HEK293 (cell line): ENCODE results near the gene TCF15.

Source experiments
- CTCF ChIA-PET: fragments of 350-600 bp; formaldehyde crosslinking; extraction: SDS; loops from one replicate; lab custom pipeline; 2021; ENCODE audit warnings: antibody characterized with exemption; lab: Yijun Ruan, JAX
- POLR2A ChIA-PET: fragments of 300-600 bp; formaldehyde crosslinking; extraction: SDS; loops from one replicate; lab custom pipeline; 2020; ENCODE audit warnings: antibody characterized with exemption, inconsistent platforms; lab: Yijun Ruan, JAX
- H3K27ac ChIP-seq: fragments of 200-500 bp; sonication (Bioruptor generic); 2 replicates; pipeline ENCODE4 v1.5.1; 2014; ENCODE audit warnings: low read depth, low read length, control low read depth, inconsistent platforms; ENCODE audit errors: extremely low read depth
- H3K36me3 ChIP-seq, 2 experiments: fragments of 200-500 bp in 1 of 2; sonication (Bioruptor generic) in 1 of 2; 1 replicate in 1 of 2; 2 replicates in 1 of 2; pipeline ENCODE4 v1.5.1; 2014 to 2017; ENCODE audit warnings: inconsistent platforms in 2 of 2, low read length in 2 of 2; ENCODE audit not compliant: control insufficient read depth in 2 of 2, insufficient read depth in 1 of 2
- H3K4me1 ChIP-seq: fragments of 200-500 bp; sonication (Bioruptor generic); 2 replicates; pipeline ENCODE4 v1.5.1; 2014; ENCODE audit warnings: mild to moderate bottlenecking, low read length, inconsistent platforms; ENCODE audit not compliant: control insufficient read depth, insufficient read depth
- H3K4me3 ChIP-seq: 2 replicates; pipeline ENCODE4 v1.5.1; 2011; ENCODE audit warnings: low read depth, mild to moderate bottlenecking, control low read depth, low read length, moderate library complexity
- H3K9me3 ChIP-seq: fragments of 200-500 bp; sonication (Bioruptor generic); 2 replicates; pipeline ENCODE4 v1.5.1; 2014; ENCODE audit warnings: low read depth, low read length, inconsistent platforms; ENCODE audit not compliant: control insufficient read depth, insufficient read depth
- GLIS1 ChIP-seq: fragments of 450-650 bp; formaldehyde crosslinking; IDR thresholded peaks from 2 replicates; pipeline ENCODE4 v1.5.1; 2016; ENCODE audit warnings: missing biosample characterization, missing genetic modification characterization
- HOXD13 ChIP-seq: sonication (generic); formaldehyde crosslinking; IDR thresholded peaks from 2 replicates; pipeline ENCODE4 v1.8.0; 2022; ENCODE audit warnings: missing genetic modification reagents, borderline replicate concordance
- SCRT1 ChIP-seq: fragments of 450-650 bp; formaldehyde crosslinking; IDR thresholded peaks from 2 replicates; pipeline ENCODE4 v1.5.1; 2016; ENCODE audit warnings: missing biosample characterization, missing genetic modification characterization, borderline replicate concordance
- SCRT2 ChIP-seq: fragments of 450-650 bp; formaldehyde crosslinking; IDR thresholded peaks from 2 replicates; pipeline ENCODE4 v1.5.1; 2016; ENCODE audit warnings: missing biosample characterization, missing genetic modification characterization
- ZBTB17 ChIP-seq: fragments of 450-650 bp; formaldehyde crosslinking; IDR thresholded peaks from 2 replicates; pipeline ENCODE4 v1.5.1; 2016; ENCODE audit warnings: missing biosample characterization, missing genetic modification characterization
- ZNF16 ChIP-seq: fragments of 450-650 bp; formaldehyde crosslinking; IDR thresholded peaks from 2 replicates; pipeline ENCODE4 v1.5.1; 2016; ENCODE audit warnings: low read depth, missing biosample characterization, missing genetic modification characterization
- ZNF19 ChIP-seq: fragments of 450-650 bp; formaldehyde crosslinking; IDR thresholded peaks from 2 replicates; pipeline ENCODE4; 2016; ENCODE audit warnings: missing biosample characterization, missing genetic modification characterization, low read depth
- ZNF302 ChIP-seq: fragments of 450-650 bp; formaldehyde crosslinking; IDR thresholded peaks from 2 replicates; pipeline ENCODE4 v1.5.1; 2016; ENCODE audit warnings: missing biosample characterization, missing genetic modification characterization, low read depth
- ZNF335 ChIP-seq: fragments of 450-650 bp; formaldehyde crosslinking; conservative IDR thresholded peaks from 2 replicates; pipeline ENCODE4 v1.5.1; 2016; ENCODE audit warnings: missing biosample characterization, missing genetic modification characterization
- ZNF354C ChIP-seq: fragments of 450-650 bp; formaldehyde crosslinking; IDR thresholded peaks from 2 replicates; pipeline ENCODE4 v1.5.1; 2016; ENCODE audit warnings: missing biosample characterization, missing genetic modification characterization, low read depth, borderline replicate concordance
- ZNF404 ChIP-seq: fragments of 450-650 bp; formaldehyde crosslinking; IDR thresholded peaks from 2 replicates; pipeline ENCODE4 v1.5.1; 2017; ENCODE audit warnings: missing biosample characterization, missing genetic modification characterization
- ZNF514 ChIP-seq: fragments of 450-650 bp; formaldehyde crosslinking; IDR thresholded peaks from 2 replicates; pipeline ENCODE4 v1.5.1; 2016; ENCODE audit warnings: missing biosample characterization, missing genetic modification characterization
- ZNF549 ChIP-seq: fragments of 450-650 bp; IDR thresholded peaks from 2 replicates; pipeline ENCODE4 v1.5.1; 2018; ENCODE audit warnings: missing biosample characterization, missing genetic modification characterization, mild to moderate bottlenecking, inconsistent platforms, moderate library complexity
- ZNF571 ChIP-seq: fragments of 450-650 bp; formaldehyde crosslinking; IDR thresholded peaks from 2 replicates; pipeline ENCODE4 v1.5.0; 2017; ENCODE audit warnings: missing biosample characterization, missing genetic modification characterization
- ZNF658 ChIP-seq: fragments of 450-650 bp; formaldehyde crosslinking; IDR thresholded peaks from 2 replicates; pipeline ENCODE4; 2016; ENCODE audit warnings: missing biosample characterization, missing genetic modification characterization
- ZNF707 ChIP-seq: fragments of 450-650 bp; formaldehyde crosslinking; IDR thresholded peaks from 2 replicates; pipeline ENCODE4 v1.5.1; 2016; ENCODE audit warnings: missing biosample characterization, missing genetic modification characterization
- ZNF785 ChIP-seq: fragments of 450-650 bp; formaldehyde crosslinking; IDR thresholded peaks from 2 replicates; pipeline ENCODE4 v1.5.1; 2016; ENCODE audit warnings: missing biosample characterization, missing genetic modification characterization
- ZNF843 ChIP-seq: fragments of 450-650 bp; formaldehyde crosslinking; IDR thresholded peaks from 2 replicates; pipeline ENCODE4 v1.5.1; 2016; ENCODE audit warnings: missing biosample characterization, missing genetic modification characterization
- TF ChIP-seq, protein P1 (sequence below): fragments of 450-650 bp; formaldehyde crosslinking; conservative IDR thresholded peaks from 2 replicates; pipeline ENCODE4 v1.5.1; 2016; ENCODE audit warnings: low read depth, missing biosample characterization, missing genetic modification characterization
- TF ChIP-seq, protein P2 (sequence below): fragments of 450-650 bp; formaldehyde crosslinking; IDR thresholded peaks from 2 replicates; pipeline ENCODE4 v1.5.1; 2016; ENCODE audit warnings: missing biosample characterization, missing genetic modification characterization

The TCF15 gene

DNA sequence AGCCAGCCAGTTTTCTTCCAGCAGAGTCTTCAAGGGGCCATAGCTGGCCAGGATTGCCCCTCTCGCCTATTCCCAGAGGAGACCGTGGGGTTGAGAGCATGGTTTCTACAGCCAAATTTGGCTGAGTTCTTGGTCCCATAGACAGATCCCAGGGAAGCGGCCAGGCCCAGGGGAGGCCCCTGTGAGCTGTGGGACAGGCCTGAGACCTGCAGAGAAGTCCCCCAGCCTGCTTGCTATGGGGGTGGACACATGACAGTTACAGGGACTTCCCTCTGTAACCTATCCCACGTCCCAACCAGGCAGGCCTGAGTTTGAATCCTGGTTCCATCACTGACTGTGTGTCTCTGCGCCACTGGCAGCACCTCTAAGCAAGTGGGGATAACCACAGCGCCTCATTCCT is 2.6 kb downstream of the TCF15 start:
- no peak for TF ChIP-seq ZNF404 (tag by site-specific recombination)
- TF ChIP-seq, protein P1, sequence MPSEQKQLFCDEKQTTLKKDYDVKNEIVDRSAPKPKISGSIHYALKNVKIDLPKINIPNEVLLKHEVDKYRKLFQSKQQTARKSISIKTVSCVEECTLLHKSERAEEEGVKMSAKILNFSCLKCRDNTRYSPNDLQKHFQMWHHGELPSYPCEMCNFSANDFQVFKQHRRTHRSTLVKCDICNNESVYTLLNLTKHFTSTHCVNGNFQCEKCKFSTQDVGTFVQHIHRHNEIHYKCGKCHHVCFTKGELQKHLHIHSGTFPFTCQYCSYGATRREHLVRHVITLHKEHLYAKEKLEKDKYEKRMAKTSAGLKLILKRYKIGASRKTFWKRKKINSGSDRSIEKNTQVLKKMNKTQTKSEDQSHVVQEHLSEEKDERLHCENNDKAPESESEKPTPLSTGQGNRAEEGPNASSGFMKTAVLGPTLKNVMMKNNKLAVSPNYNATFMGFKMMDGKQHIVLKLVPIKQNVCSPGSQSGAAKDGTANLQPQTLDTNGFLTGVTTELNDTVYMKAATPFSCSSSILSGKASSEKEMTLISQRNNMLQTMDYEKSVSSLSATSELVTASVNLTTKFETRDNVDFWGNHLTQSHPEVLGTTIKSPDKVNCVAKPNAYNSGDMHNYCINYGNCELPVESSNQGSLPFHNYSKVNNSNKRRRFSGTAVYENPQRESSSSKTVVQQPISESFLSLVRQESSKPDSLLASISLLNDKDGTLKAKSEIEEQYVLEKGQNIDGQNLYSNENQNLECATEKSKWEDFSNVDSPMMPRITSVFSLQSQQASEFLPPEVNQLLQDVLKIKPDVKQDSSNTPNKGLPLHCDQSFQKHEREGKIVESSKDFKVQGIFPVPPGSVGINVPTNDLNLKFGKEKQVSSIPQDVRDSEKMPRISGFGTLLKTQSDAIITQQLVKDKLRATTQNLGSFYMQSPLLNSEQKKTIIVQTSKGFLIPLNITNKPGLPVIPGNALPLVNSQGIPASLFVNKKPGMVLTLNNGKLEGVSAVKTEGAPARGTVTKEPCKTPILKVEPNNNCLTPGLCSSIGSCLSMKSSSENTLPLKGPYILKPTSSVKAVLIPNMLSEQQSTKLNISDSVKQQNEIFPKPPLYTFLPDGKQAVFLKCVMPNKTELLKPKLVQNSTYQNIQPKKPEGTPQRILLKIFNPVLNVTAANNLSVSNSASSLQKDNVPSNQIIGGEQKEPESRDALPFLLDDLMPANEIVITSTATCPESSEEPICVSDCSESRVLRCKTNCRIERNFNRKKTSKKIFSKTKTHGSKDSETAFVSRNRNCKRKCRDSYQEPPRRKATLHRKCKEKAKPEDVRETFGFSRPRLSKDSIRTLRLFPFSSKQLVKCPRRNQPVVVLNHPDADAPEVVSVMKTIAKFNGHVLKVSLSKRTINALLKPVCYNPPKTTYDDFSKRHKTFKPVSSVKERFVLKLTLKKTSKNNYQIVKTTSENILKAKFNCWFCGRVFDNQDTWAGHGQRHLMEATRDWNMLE (tag by site-specific recombination): no peak
- no peak for TF ChIP-seq ZNF19 (tag by site-specific recombination)
- TF ChIP-seq ZNF785 (tag by site-specific recombination): no peak
- TF ChIP-seq ZNF843 (tag by site-specific recombination): no peak
- no peak for TF ChIP-seq ZNF16 (tag by site-specific recombination)
- no peak for TF ChIP-seq ZNF549 (tag by site-specific recombination)
- no peak for TF ChIP-seq ZNF302
- no peak for TF ChIP-seq HOXD13 (CRISPR knock-in tag)
- TF ChIP-seq, protein P2, sequence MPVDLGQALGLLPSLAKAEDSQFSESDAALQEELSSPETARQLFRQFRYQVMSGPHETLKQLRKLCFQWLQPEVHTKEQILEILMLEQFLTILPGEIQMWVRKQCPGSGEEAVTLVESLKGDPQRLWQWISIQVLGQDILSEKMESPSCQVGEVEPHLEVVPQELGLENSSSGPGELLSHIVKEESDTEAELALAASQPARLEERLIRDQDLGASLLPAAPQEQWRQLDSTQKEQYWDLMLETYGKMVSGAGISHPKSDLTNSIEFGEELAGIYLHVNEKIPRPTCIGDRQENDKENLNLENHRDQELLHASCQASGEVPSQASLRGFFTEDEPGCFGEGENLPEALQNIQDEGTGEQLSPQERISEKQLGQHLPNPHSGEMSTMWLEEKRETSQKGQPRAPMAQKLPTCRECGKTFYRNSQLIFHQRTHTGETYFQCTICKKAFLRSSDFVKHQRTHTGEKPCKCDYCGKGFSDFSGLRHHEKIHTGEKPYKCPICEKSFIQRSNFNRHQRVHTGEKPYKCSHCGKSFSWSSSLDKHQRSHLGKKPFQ: no peak
- TF ChIP-seq ZNF354C: no peak
- TF ChIP-seq ZNF707: no peak
- TF ChIP-seq ZNF571 (tag by site-specific recombination): no peak
- TF ChIP-seq SCRT1 (tag by site-specific recombination): no peak
- TF ChIP-seq, all 188 proteins: peak for 0
- Histone ChIP-seq H3K4me1 (no peaks in the 10 kb centered on the region), H3K4me3 (no peak overlapping the region), H3K36me3 (no peaks in the 10 kb centered on the region), H3K27ac (no peak overlapping the region), H3K9me3 (no peaks in the 10 kb centered on the region)
- ChIA-PET CTCF (interaction anchor here (0.6 kb wide), 1 partner anchor 45 kb away, joined by 3 read pairs; no protein-coding TSS in a partner anchor), POLR2A (interaction anchor here (0.5 kb wide), 1 partner anchor 30 kb away, joined by 3 read pairs; no protein-coding TSS in a partner anchor)

DNA sequence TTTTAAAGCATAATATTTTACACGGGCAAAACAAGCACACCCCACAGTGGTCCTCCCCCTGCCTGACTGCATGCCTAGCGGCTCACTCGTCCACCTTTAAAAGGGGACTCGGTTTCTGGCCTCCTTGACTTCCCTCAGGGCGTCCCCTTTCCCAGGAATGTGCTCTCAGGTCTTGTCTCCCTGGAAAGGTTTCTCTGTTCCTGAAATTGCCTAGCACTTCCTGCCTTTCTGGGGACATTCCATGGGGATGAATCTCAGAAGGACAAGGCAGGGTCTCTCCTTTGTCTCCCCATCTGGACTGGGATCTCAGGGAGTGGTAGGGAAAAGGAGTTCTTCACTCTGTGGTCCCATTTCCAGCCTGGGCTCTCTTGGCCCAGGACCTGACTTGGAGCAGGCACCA is 4.9 kb downstream of the TCF15 start:
- ChIA-PET CTCF (interaction anchor here (1.9 kb wide), 1 partner anchor 40 kb away, joined by 8 read pairs; no protein-coding TSS in a partner anchor), POLR2A (no interaction called here)
- Histone ChIP-seq H3K4me3 (no peak overlapping the region), H3K36me3 (no peaks in the 10 kb centered on the region), H3K27ac (no peak overlapping the region), H3K9me3 (no peaks in the 10 kb centered on the region), H3K4me1 (no peaks in the 10 kb centered on the region)
- TF ChIP-seq ZNF335 (tag by site-specific recombination): peak; percentile 29; the same call in 1 of the 2 replicates
- no peak for TF ChIP-seq ZNF658

DNA sequence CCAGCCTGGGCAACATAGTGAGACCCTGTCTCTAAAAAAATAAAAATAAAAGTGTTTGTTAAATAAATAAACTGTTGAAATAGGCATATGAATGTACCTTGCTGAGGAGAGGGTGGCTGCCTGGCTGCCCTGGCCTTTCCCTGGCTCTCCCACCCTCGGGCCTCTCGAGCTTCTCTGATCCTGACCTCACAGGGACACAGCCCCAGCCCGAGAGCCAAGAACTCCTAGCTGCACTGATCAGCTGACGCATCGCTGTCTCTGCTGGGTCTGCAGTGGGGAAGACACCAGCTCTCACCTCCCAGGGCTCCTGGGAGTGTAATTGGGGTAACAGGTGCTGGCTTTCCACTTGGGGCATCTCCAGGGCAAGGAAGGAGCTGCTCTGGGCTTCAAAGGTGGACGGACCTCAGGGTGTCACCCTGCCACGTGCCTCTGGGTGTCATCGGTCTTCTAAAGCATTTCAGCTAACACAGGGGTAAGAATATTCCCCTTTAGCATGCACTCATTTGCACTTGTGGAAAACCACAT is 6.9 kb downstream of the TCF15 start:
- CTCF ChIA-PET: interaction anchor here (1.1 to 3.2 kb wide), 3 partner anchors 16 to 64 kb away, joined by 3 to 11 read pairs (median 9); no protein-coding TSS in a partner anchor
- no peaks in the 10 kb centered on the region for H3K36me3 ChIP-seq
- POLR2A ChIA-PET: interaction anchor here (1.0 kb wide), 1 partner anchor 42 kb away, joined by 3 read pairs; no protein-coding TSS in a partner anchor
- H3K9me3 ChIP-seq: no peaks in the 10 kb centered on the region
- H3K4me1 ChIP-seq: no peaks in the 10 kb centered on the region
- H3K4me3 ChIP-seq: no peak overlapping the region
- no peak overlapping the region for H3K27ac ChIP-seq
- TF ChIP-seq ZNF514 (tag by site-specific recombination) (no peak), ZBTB17 (tag by site-specific recombination) (no peak), GLIS1 (tag by site-specific recombination) (peak; percentile 45; the same call in 1 of the 2 replicates), SCRT2 (tag by site-specific recombination) (peak; percentile 33; the same call in 1 of the 2 replicates)
